Measurements from ENCODE around the gene UNC93A.

DNA sequence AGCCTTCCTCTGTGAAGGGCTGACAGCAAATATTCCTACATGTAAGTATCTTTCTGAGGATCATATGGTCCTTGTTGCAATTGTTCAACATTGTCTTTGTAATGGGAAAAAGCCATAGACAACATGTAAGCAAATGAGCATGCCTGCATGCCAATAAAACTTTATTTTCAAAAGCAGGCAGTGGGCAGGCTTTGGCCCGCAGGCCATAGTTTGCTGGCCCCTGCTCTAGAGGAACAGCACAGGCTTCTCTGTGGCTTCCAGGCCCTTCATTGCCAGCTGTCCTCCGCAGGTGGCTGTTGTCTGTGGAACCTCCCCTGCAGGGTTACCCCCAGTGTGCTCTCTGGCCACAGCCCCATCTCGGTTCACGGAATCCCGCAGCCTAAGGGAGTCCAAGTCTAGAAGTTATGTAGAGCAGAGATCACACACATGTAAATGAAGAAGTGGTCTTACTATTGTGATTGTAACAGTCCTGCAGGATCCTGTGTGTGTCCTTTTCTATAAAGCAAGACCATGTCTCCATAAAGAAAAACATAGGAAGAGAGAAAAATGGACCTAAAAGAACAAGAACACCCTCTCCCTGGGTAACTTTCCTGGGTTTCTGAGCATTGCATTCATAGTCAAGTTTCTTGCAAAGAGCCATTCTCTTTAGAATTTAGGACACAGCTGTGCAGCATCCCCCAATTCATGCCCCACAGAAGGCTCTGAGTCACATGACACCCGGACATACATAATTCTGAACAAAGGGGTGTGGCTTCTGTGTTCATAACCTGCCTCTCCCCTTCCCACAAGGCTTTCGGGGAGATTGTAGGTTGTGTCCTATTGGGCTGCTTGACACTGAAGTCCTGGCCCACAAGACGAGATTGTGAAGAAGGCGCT lies 10.0 kb downstream of the UNC93A start:
- TF ChIP-seq CTCF (IDR thresholded peaks at IDR 0.05) (no peak), POLR2AphosphoS5 (IDR thresholded peaks at IDR 0.05) (no peak), POLR2A (IDR thresholded peaks at IDR 0.05) (no peak), EP300 (IDR thresholded peaks at IDR 0.05) (no peak)
